DND-41 (cell line): ENCODE measurements around the gene LSMEM2.

Source experiments
- ATAC-seq: fragments of 200-7000 bp; cut with Tn5 transposase; 3 replicates; pipeline ENCODE4 v1.9.1; 2021; ENCODE audit warnings: low read depth; ENCODE audit not compliant: insufficient read depth
- DNase-seq: peaks from one replicate; pipeline ENCODE4 v3.0.0-alpha.2; 2020
- H2AFZ ChIP-seq: 2 replicates; pipeline ENCODE4 v1.6.0; 2012; ENCODE audit warnings: low read depth, low read length
- H3K27ac ChIP-seq: 2 replicates; pipeline ENCODE4 v1.5.1; 2012; ENCODE audit warnings: low read length, inconsistent platforms
- H3K27me3 ChIP-seq: fragments of 200-600 bp; sonication (generic); 2 replicates; pipeline ENCODE4 v1.6.0; 2012; ENCODE audit warnings: low read length, mild to moderate bottlenecking, inconsistent platforms; ENCODE audit not compliant: insufficient read depth, poor library complexity
- H3K36me3 ChIP-seq: 2 replicates; pipeline ENCODE4 v1.5.1; 2012; ENCODE audit warnings: low read length, inconsistent platforms; ENCODE audit not compliant: insufficient read depth
- H3K4me1 ChIP-seq: 2 replicates; pipeline ENCODE4 v1.5.1; 2012; ENCODE audit warnings: mild to moderate bottlenecking, low read length; ENCODE audit not compliant: insufficient read depth
- H3K4me2 ChIP-seq: 2 replicates; pipeline ENCODE4 v1.6.0; 2012; ENCODE audit warnings: mild to moderate bottlenecking, moderate library complexity, low read length, inconsistent platforms; ENCODE audit not compliant: insufficient read depth
- H3K4me3 ChIP-seq, 2 experiments: fragments of 200-600 bp in 1 of 2; shearing (Covaris generic) in 1 of 2; 2 replicates each; pipeline ENCODE4 v1.5.1; 2012 to 2016; ENCODE audit warnings: inconsistent platforms in 2 of 2, low read length in 2 of 2, mild to moderate bottlenecking in 2 of 2, low read depth in 1 of 2, moderate library complexity in 1 of 2
- H3K79me2 ChIP-seq: 2 replicates; pipeline ENCODE4 v1.6.0; 2012; ENCODE audit warnings: low read length, inconsistent platforms; ENCODE audit not compliant: insufficient read depth
- H3K9ac ChIP-seq: 2 replicates; pipeline ENCODE4 v1.6.0; 2012; ENCODE audit warnings: low read depth, mild to moderate bottlenecking, inconsistent platforms, low read length, moderate library complexity
- H3K9me3 ChIP-seq: 2 replicates; pipeline ENCODE4 v1.5.1; 2012; ENCODE audit warnings: low read length, moderate library complexity, mild to moderate bottlenecking, inconsistent platforms; ENCODE audit not compliant: insufficient read depth, severe bottlenecking
- H4K20me1 ChIP-seq: 2 replicates; pipeline ENCODE4 v1.6.0; 2012; ENCODE audit warnings: low read length; ENCODE audit not compliant: insufficient read depth
- CTCF ChIP-seq: IDR thresholded peaks from 2 replicates; pipeline ENCODE4 v1.5.1; 2012; ENCODE audit warnings: borderline replicate concordance, low read length, moderate library complexity, mild to moderate bottlenecking; ENCODE audit not compliant: poor library complexity, severe bottlenecking; ENCODE audit errors: extremely low read depth
- EZH2 ChIP-seq: IDR thresholded peaks from 3 replicates; pipeline ENCODE4 v1.6.1; 2012; ENCODE audit warnings: borderline replicate concordance, low read depth, mild to moderate bottlenecking, moderate library complexity, low read length, inconsistent platforms; ENCODE audit not compliant: severe bottlenecking

Gene LSMEM2

DNA sequence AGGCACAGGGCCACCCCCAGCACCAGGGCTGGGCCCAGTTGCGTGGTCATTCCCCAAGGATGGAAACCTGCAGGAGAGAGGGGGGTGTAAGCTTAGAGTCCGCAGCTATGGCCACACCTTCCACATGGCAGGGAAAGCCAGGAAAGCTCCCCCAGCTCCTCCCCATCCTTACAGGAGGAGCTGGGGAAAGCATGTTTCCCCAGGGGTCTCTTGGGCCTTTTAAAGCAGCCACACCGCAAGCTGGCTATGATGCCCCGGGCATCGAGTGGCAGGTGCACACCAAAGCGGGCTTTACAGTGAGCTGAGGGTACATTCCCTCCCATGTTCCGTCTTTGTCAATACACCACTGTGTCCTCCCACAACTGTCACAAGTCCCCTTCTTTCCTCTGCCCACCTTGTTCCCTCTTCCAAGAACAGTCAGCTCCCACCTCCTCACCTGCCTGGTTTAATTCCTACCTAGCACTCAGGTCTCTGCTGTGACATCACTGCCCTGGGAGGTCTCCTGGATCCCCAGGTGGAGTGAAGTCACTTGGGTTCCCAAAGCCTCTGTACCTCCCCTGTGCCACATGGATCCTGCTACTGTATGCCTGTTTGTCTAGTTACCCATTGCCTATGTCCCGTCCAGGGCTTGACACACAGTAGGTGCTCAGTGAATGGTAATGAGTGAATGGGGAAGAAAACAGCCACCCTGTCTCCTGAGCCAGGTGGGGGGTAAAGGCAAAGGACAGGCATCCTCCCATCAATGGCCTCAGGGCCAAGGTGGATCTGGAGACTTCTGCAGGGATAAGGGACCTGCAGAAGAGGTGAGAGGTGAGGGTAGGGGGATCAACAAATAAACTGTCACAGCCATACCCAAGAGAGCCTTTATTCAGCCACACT lies 16.9 kb downstream of the LSMEM2 start:
- no peak overlapping the region for H3K27ac ChIP-seq
- ATAC-seq (no peak), DNase-seq (no peak)
- no peak overlapping the region for H3K9ac ChIP-seq
- no peak overlapping the region for H2AFZ ChIP-seq
- no peak overlapping the region for H3K4me3 ChIP-seq
- H3K27me3 ChIP-seq: no peaks in the 10 kb centered on the region
- peaks cover 49% of the 10 kb centered on the region for H3K4me1 ChIP-seq
- H3K4me2 ChIP-seq: no peak overlapping the region
- no peaks in the 10 kb centered on the region for H3K9me3 ChIP-seq
- peaks cover 21% of the 10 kb centered on the region for H3K79me2 ChIP-seq
- H3K36me3 ChIP-seq: peaks cover 6% of the 10 kb centered on the region; the same call in 1 of the 2 replicates
- TF ChIP-seq EZH2 (no peak), CTCF (no peak)
- peaks cover 3% of the 10 kb centered on the region; the same call in 1 of the 2 replicates for H4K20me1 ChIP-seq

DNA sequence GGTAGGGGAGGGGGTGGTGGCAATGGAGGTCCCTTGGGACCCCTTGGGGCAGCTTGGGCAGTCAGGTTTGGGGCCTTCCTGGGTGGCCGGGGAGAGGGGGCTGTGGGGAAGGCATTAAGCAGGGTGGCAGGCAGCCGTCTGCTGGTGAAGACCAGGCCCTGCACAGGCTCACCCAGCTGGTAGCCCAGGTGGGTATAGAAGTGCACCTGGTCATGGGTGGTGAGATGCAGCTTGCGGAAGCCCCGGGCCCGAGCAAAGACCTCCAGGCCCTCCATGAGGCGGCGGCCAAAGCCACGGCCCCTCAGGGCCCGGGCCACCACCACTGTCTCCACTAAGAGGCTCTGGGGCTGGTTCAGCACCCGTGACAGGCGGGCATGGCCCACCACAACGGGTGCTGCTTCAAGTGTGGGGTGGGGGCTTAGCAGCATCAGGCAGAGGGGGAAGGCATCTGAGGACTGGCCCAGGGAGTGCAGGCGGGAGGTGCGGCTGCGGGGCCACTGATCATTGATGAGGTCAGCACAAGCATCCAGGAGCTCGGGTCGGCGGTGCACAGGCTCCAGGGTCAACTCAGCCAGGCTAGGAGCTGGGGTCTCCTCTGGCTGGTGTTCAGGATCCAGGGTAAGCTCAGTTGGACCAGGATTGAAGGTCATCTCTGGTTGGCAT lies 18.0 kb downstream of the LSMEM2 start:
- Histone ChIP-seq H3K9ac (no peak overlapping the region), H3K4me2 (no peak overlapping the region), H3K27me3 (no peaks in the 10 kb centered on the region), H3K27ac (no peak overlapping the region), H3K4me3 (no peak overlapping the region), H2AFZ (no peak overlapping the region), H4K20me1 (peaks cover 3% of the 10 kb centered on the region; the same call in 1 of the 2 replicates), H3K79me2 (peaks cover 11% of the 10 kb centered on the region), H3K9me3 (no peaks in the 10 kb centered on the region), H3K36me3 (peaks cover 6% of the 10 kb centered on the region; the same call in 1 of the 2 replicates), H3K4me1 (peaks cover 40% of the 10 kb centered on the region)
- no peak for DNase-seq
- ATAC-seq: no peak
- no peak for TF ChIP-seq EZH2
- no peak for TF ChIP-seq CTCF

DNA sequence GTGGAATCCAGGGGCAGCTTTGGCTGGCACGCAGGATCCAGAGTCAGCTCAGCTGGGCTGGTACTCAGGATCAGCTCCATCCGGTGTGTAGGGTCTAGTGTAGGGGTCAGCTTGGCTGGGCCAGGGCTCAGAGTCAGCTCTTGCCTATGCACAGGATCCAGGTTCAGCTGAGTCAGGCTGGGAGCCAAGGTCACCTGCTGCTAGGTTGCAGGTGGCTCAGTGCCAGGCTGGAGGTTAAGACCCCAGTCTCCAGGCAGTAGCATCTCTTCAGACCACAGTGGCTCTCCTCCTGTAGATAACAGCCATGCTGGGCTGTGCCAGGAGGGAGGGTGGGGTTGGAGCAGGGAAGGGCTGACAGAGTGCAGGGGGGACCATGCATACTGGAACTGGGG lies 18.5 kb downstream of the LSMEM2 start:
- Histone ChIP-seq H3K79me2 (peaks cover 7% of the 10 kb centered on the region; the same call in 1 of the 2 replicates), H3K4me1 (peaks cover 40% of the 10 kb centered on the region), H2AFZ (no peak overlapping the region), H3K9ac (no peak overlapping the region), H3K4me3 (no peak overlapping the region), H3K9me3 (no peaks in the 10 kb centered on the region), H3K27ac (no peak overlapping the region), H3K27me3 (no peaks in the 10 kb centered on the region), H4K20me1 (peaks cover 3% of the 10 kb centered on the region; the same call in 1 of the 2 replicates), H3K36me3 (peaks cover 6% of the 10 kb centered on the region; the same call in 1 of the 2 replicates), H3K4me2 (peak overlapping the region; percentile 100; the same call in 1 of the 2 replicates)
- DNase-seq (no peak), ATAC-seq (no peak)
- no peak for TF ChIP-seq CTCF
